ENCODE results near the gene PRC1. TPM values are rescaled to one million over a fixed set of nuclear protein-coding genes. Genes with fewer than 3 reads are reported as not detected.
A peak's percentile ranks its signal among the peaks of the same experiment; 100 is the strongest.
"Not testable (repeated sequence)": the region's sequence is repeated elsewhere in the genome, so short reads cannot be mapped to it uniquely, and the experiment has no call there.

The PRC1 gene
- 357 and 446 TPM in 2 replicates for total RNA-seq (2014; rRNA removed; shearing (Covaris generic))

GRCh38 chr15:90994417-90995311 is at the start of gene PRC1:
Gene PRC1, minus strand, starts transcription at chr15:90994535. Its CDS starts 118 bp downstream, at chr15:90994417.
- DNase-seq (ENCODE audit: low read depth), result peak; percentile 100

- no peak for DNase-seq (ENCODE audit: low read depth)
These were observed 49.0 kb upstream of the PRC1 start for GRCh38 chr15:91043202-91043874.

GRCh38 chr15:91040856-91041255 is 46.5 kb upstream of the PRC1 start:
- DNase-seq (ENCODE audit: low read depth), result peak; percentile 41

GRCh38 chr15:91039996-91040395 is 45.7 kb upstream of the PRC1 start:
- DNase-seq (ENCODE audit: low read depth), result no peak

GRCh38 chr15:91032919-91033803 is 38.8 kb upstream of the PRC1 start:
- DNase-seq (ENCODE audit: low read depth), result peak; percentile 58

- DNase-seq (ENCODE audit: low read depth), result no peak
These were observed 37.5 kb upstream of the PRC1 start for GRCh38 chr15:91031796-91032195.

- no peak for DNase-seq (ENCODE audit: low read depth)
These were observed 33.3 kb upstream of the PRC1 start for GRCh38 chr15:91027677-91028076.

- DNase-seq (ENCODE audit: low read depth), result no peak
These were observed 29.4 kb upstream of the PRC1 start for GRCh38 chr15:91023720-91024119.

- no peak for DNase-seq (ENCODE audit: low read depth)
These were observed 28.4 kb upstream of the PRC1 start for GRCh38 chr15:91022832-91023129.

GRCh38 chr15:91022075-91022831 is 27.9 kb upstream of the PRC1 start, which contains the start of gene VPS33B:
Gene VPS33B, minus strand, starts transcription at chr15:91022594. Its CDS starts 345 bp downstream, at chr15:91022249.
- DNase-seq (ENCODE audit: low read depth), result peak; percentile 88

GRCh38 chr15:91021516-91022074 is 27.3 kb upstream of the PRC1 start:
- peak; percentile 27 for DNase-seq (ENCODE audit: low read depth)

GRCh38 chr15:91018158-91018557 is 23.8 kb upstream of the PRC1 start:
- DNase-seq (ENCODE audit: low read depth), result no peak

GRCh38 chr15:91017716-91018115 is 23.4 kb upstream of the PRC1 start:
- no peak for DNase-seq (ENCODE audit: low read depth)

GRCh38 chr15:91013701-91014100 is 19.4 kb upstream of the PRC1 start:
- not testable (repeated sequence) for DNase-seq (ENCODE audit: low read depth)

- DNase-seq (ENCODE audit: low read depth), result no peak
These were observed 12.9 kb upstream of the PRC1 start for GRCh38 chr15:91007266-91007665.

- DNase-seq (ENCODE audit: low read depth), result no peak
These were observed 6.9 kb upstream of the PRC1 start for GRCh38 chr15:91001209-91001608.

- DNase-seq (ENCODE audit: low read depth), result no peak
These were observed 4.4 kb upstream of the PRC1 start for GRCh38 chr15:90998737-90999136.

GRCh38 chr15:90994059-90994416 is 297 bp downstream of the PRC1 start:
- no peak for DNase-seq (ENCODE audit: low read depth)

GRCh38 chr15:90991587-90992285 is 2.6 kb downstream of the PRC1 start:
- DNase-seq (ENCODE audit: low read depth), result no peak

- no peak for DNase-seq (ENCODE audit: low read depth)
These were observed 3.9 kb downstream of the PRC1 start for GRCh38 chr15:90990446-90990845.
